RPMI7951 (cell line): Measurements from ENCODE around the gene RGS3. TPM values are rescaled to one million over a fixed set of nuclear protein-coding genes. Genes with fewer than 3 reads are reported as not detected.
A peak's percentile ranks its signal among the peaks of the same experiment; 100 is the strongest.
"Not testable (repeated sequence)": the region's sequence is repeated elsewhere in the genome, so short reads cannot be mapped to it uniquely, and the experiment has no call there.

Experiments used
- DNase-seq: peaks from one replicate; pipeline ENCODE4 v3.0.0-alpha.2; 2012; ENCODE audit warnings: low read depth
- total RNA-seq: library from RNA; depleted of rRNA; stranded (reverse); fragments of >200 nt; shearing (Covaris generic); gene quantifications from 2 replicates; pipeline ENCODE4 v1.2.3, GENCODE V29; 2014

Gene RGS3
- total RNA-seq, 1 experiment from 2014 or later: 168 TPM

GRCh38 chr9:113546566-113546965 is 83.0 kb downstream of the RGS3 start:
- no peak for DNase-seq

- peak; percentile 37 for DNase-seq
Measured at GRCh38 chr9:113547501-113547900, 84.0 kb downstream of the RGS3 start.

GRCh38 chr9:113548221-113549041 is 84.9 kb downstream of the RGS3 start:
- peak; percentile 92 for DNase-seq

- DNase-seq: not testable (repeated sequence)
Measured at GRCh38 chr9:113549892-113550291, 86.4 kb downstream of the RGS3 start.

GRCh38 chr9:113556877-113557593 is 93.5 kb downstream of the RGS3 start:
- DNase-seq: no peak

GRCh38 chr9:113558632-113559502 is 95.3 kb downstream of the RGS3 start:
- peak; percentile 95 for DNase-seq

- DNase-seq: no peak
Measured at GRCh38 chr9:113559834-113560800, 96.6 kb downstream of the RGS3 start.

GRCh38 chr9:113562653-113563381 is 99.3 kb downstream of the RGS3 start:
- no peak for DNase-seq

GRCh38 chr9:113563826-113564497 is 100.4 kb downstream of the RGS3 start:
- DNase-seq: no peak

GRCh38 chr9:113564498-113565237 is 101.1 kb downstream of the RGS3 start:
- DNase-seq: peak; percentile 80

- no peak for DNase-seq
Measured at GRCh38 chr9:113566016-113566711, 102.6 kb downstream of the RGS3 start.

- peak; percentile 85 for DNase-seq
Measured at GRCh38 chr9:113566712-113567071, 103.2 kb downstream of the RGS3 start.

- no peak for DNase-seq
Measured at GRCh38 chr9:113567361-113568080, 104.0 kb downstream of the RGS3 start.

GRCh38 chr9:113568081-113568435 is 104.5 kb downstream of the RGS3 start:
- no peak for DNase-seq

- DNase-seq: peak; percentile 41
Measured at GRCh38 chr9:113568571-113569321, 105.2 kb downstream of the RGS3 start.

- no peak for DNase-seq
Measured at GRCh38 chr9:113569472-113570060, 106.0 kb downstream of the RGS3 start.

GRCh38 chr9:113570106-113570505 is 106.6 kb downstream of the RGS3 start:
- DNase-seq: no peak
